WTC11 (cell line): ENCODE data around the gene LLGL2. TPM values are rescaled to one million over a fixed set of nuclear protein-coding genes. Genes with fewer than 3 reads are reported as not detected.

Experiments used
- ATAC-seq: fragments of 200-7000 bp; cut with Tn5 transposase; 2 replicates; pipeline ENCODE4 v1.10.0; 2021; ENCODE audit warnings: mild to moderate bottlenecking, moderate library complexity
- CTCF ChIA-PET: fragments of 300-600 bp; sonication (Branson Sonifier 250); formaldehyde crosslinking; loops from one replicate; lab custom pipeline; 2021; ENCODE audit warnings: antibody characterized with exemption; lab: Charles Lee
- POLR2A ChIA-PET: fragments of 350-600 bp; sonication (Branson Sonifier 250); formaldehyde crosslinking; loops from one replicate; lab custom pipeline; 2021; ENCODE audit warnings: antibody characterized with exemption; lab: Charles Lee
- DNase-seq: peaks from one replicate; pipeline ENCODE4 v3.0.0; 2021; ENCODE audit warnings: low spot score
- H3K27ac Mint-ChIP-seq: 2 replicates; pipeline ENCODE4 v1.8.0; 2021; ENCODE audit warnings: mixed read lengths
- H3K27me3 Mint-ChIP-seq: 2 replicates; pipeline ENCODE4 v1.8.0; 2021; ENCODE audit warnings: low read depth, mild to moderate bottlenecking, moderate library complexity, mixed read lengths
- H3K36me3 Mint-ChIP-seq: 2 replicates; pipeline ENCODE4 v1.8.0; 2021; ENCODE audit warnings: mixed read lengths
- H3K4me1 Mint-ChIP-seq: 2 replicates; pipeline ENCODE4 v1.8.0; 2022; ENCODE audit warnings: mixed read lengths
- H3K4me3 Mint-ChIP-seq: 2 replicates; pipeline ENCODE4 v1.8.0; 2021; ENCODE audit warnings: mild to moderate bottlenecking, moderate library complexity, mixed read lengths
- H3K9me3 Mint-ChIP-seq: 2 replicates; pipeline ENCODE4 v1.8.0; 2021; ENCODE audit warnings: mixed read lengths
- ESRRA ChIP-seq: sonication (generic); formaldehyde crosslinking; IDR thresholded peaks from 2 replicates; pipeline ENCODE4 v1.8.1; 2022; ENCODE audit warnings: mild to moderate bottlenecking, missing genetic modification reagents, borderline replicate concordance
- GABPB1 ChIP-seq: sonication (generic); formaldehyde crosslinking; IDR thresholded peaks from 2 replicates; pipeline ENCODE4 v1.8.1; 2023; ENCODE audit warnings: mild to moderate bottlenecking, missing genetic modification reagents
- GTF2I ChIP-seq: fragments of 250-450 bp; sonication (Bioruptor Pico); conservative IDR thresholded peaks from 2 replicates; pipeline ENCODE4 v1.4.0; 2021; ENCODE audit warnings: mild to moderate bottlenecking
- HMGXB4 ChIP-seq: sonication (generic); formaldehyde crosslinking; IDR thresholded peaks from 2 replicates; pipeline ENCODE4 v1.8.1; 2023; ENCODE audit warnings: mild to moderate bottlenecking, moderate library complexity, missing genetic modification reagents
- total RNA-seq: library from RNA; stranded (reverse); gene quantifications from 3 replicates; pipeline ENCODE4 v1.2.3, GENCODE V29; 2021
- TF ChIP-seq, protein P1 (sequence below): sonication (generic); formaldehyde crosslinking; IDR thresholded peaks from 2 replicates; pipeline ENCODE4 v1.8.0; 2022; ENCODE audit warnings: mild to moderate bottlenecking, missing genetic modification reagents
- TF ChIP-seq, protein P2 (sequence below): sonication (generic); formaldehyde crosslinking; IDR thresholded peaks from 2 replicates; pipeline ENCODE4 v1.8.1; 2022; ENCODE audit warnings: missing genetic modification reagents, borderline replicate concordance

The LLGL2 gene
- total RNA-seq, 1 experiment from 2014 or later, result 103 TPM

- TF ChIP-seq GTF2I (CRISPR knock-in tag) (no peak), HMGXB4 (no peak)
These were observed 13.6 kb upstream of the LLGL2 start (continued) for GRCh38 chr17:75511610-75512575.

GRCh38 chr17:75512926-75513640, 12.4 kb upstream of the LLGL2 start:
- 0 out of 2 replicates have a peak, but pooled peaks have one; percentile 21 for TF ChIP-seq GTF2I (CRISPR knock-in tag)
- no peak for TF ChIP-seq GABPB1
- ChIA-PET POLR2A (interaction anchor here (0.7 kb wide), 1 partner anchor 366 kb away, joined by 4 read pairs; no protein-coding TSS in a partner anchor), CTCF (interaction anchor here (1.4 to 1.7 kb wide), 3 partner anchors 88 to 235 kb away, joined by 3 to 5 read pairs (median 4); partner anchors contain the start of gene SMIM5)
- H3K4me3 Mint-ChIP-seq, result peak overlapping the region; percentile 14; the same call in 1 of the 2 replicates
- ATAC-seq, result no peak
- H3K36me3 Mint-ChIP-seq, result peaks cover 11% of the 10 kb centered on the region
- no peaks in the 10 kb centered on the region for H3K9me3 Mint-ChIP-seq
- no peaks in the 10 kb centered on the region for H3K27me3 Mint-ChIP-seq
- no peak for DNase-seq
- H3K27ac Mint-ChIP-seq, result no peak overlapping the region
- peaks cover 16% of the 10 kb centered on the region for H3K4me1 Mint-ChIP-seq

DNA sequence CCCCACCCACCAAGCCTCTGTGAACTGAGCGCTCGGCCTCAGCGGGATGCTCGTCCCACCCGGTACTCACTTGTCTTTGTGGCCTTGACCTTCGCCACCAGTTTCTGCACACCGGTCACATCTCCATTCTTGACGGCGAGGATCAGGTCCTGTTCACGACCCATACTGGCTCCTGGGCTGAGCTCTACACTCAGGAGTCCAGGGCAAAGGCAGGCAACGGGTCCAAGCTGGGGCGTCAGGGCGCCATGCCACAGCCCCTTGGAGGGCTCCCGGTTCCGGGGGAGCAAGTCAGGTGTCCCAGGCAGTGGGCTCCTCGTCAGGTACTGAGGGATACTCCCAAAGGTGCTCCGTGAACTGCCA, 11.9 kb upstream of the LLGL2 start:
- Mint-ChIP-seq H3K4me1 (peaks cover 19% of the 10 kb centered on the region), H3K27ac (no peak overlapping the region), H3K4me3 (peak overlapping the region; percentile 73), H3K36me3 (peaks cover 15% of the 10 kb centered on the region), H3K27me3 (no peaks in the 10 kb centered on the region), H3K9me3 (no peaks in the 10 kb centered on the region)
- DNase-seq, result no peak
- TF ChIP-seq, protein P1, sequence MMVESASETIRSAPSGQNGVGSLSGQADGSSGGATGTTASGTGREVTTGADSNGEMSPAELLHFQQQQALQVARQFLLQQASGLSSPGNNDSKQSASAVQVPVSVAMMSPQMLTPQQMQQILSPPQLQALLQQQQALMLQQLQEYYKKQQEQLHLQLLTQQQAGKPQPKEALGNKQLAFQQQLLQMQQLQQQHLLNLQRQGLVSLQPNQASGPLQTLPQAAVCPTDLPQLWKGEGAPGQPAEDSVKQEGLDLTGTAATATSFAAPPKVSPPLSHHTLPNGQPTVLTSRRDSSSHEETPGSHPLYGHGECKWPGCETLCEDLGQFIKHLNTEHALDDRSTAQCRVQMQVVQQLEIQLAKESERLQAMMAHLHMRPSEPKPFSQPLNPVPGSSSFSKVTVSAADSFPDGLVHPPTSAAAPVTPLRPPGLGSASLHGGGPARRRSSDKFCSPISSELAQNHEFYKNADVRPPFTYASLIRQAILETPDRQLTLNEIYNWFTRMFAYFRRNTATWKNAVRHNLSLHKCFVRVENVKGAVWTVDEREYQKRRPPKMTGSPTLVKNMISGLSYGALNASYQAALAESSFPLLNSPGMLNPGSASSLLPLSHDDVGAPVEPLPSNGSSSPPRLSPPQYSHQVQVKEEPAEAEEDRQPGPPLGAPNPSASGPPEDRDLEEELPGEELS (CRISPR knock-in tag), result no peak
- TF ChIP-seq, protein P2, sequence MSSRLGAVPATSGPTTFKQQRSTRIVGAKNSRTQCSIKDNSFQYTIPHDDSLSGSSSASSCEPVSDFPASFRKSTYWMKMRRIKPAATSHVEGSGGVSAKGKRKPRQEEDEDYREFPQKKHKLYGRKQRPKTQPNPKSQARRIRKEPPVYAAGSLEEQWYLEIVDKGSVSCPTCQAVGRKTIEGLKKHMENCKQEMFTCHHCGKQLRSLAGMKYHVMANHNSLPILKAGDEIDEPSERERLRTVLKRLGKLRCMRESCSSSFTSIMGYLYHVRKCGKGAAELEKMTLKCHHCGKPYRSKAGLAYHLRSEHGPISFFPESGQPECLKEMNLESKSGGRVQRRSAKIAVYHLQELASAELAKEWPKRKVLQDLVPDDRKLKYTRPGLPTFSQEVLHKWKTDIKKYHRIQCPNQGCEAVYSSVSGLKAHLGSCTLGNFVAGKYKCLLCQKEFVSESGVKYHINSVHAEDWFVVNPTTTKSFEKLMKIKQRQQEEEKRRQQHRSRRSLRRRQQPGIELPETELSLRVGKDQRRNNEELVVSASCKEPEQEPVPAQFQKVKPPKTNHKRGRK, result no peak
- no peak for ATAC-seq
- ChIA-PET CTCF (interaction anchor here (1.4 to 1.7 kb wide), 5 partner anchors 9 to 119 kb away, joined by 5 to 6 read pairs (median 6); partner anchors contain the start of genes LLGL2 and SMIM5), POLR2A (no interaction called here)

- no peaks in the 10 kb centered on the region for H3K9me3 Mint-ChIP-seq
- H3K27me3 Mint-ChIP-seq, result no peaks in the 10 kb centered on the region
- DNase-seq (no peak), ATAC-seq (no peak)
- H3K27ac Mint-ChIP-seq, result no peak overlapping the region
- TF ChIP-seq ESRRA, result no peak
- TF ChIP-seq, protein P1 (CRISPR knock-in tag), result 0 out of 2 replicates have a peak, but pooled peaks have one; percentile 1
- peak overlapping the region; percentile 73 for H3K4me3 Mint-ChIP-seq
- peaks cover 22% of the 10 kb centered on the region for H3K36me3 Mint-ChIP-seq
- CTCF ChIA-PET, result interaction anchor here (0.8 to 1.6 kb wide), 7 partner anchors 9 to 236 kb away, joined by 3 to 6 read pairs (median 5); partner anchors contain the start of genes LLGL2 and TMEM94
- peaks cover 20% of the 10 kb centered on the region for H3K4me1 Mint-ChIP-seq
- POLR2A ChIA-PET, result no interaction called here
These were observed 11.1 kb upstream of the LLGL2 start for GRCh38 chr17:75514299-75514918.
